ENCODE data around the gene EEF1AKMT1.

DNA sequence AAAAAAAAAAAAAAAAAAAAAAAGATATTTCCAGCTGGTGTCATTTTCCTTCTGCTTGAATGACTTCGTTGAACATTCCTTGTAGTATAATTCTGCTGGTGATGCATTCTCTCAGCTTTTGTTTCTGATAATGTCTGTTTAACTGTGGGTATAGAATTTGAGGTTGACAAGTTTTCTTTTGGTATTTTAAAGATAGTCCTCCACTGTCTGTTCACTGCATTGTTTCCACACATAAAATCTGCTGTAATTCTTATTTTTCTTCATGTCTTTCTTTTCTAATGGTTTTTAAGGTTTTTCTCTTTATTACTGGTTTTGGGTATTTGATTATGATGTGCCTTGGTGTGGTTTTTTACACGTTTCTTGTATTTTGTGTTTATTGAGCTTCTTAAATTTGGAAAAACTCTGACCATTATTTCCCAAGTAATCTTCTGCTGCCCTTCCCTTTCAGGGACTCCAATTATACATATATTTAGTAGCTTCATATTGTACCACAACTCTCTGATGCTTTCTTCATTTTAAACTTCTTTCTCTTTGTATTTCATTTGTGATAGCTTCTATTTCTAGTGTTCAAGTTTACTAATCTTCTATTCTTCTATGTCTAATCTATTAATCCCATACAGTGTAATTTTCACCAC lies 6.3 kb downstream of the EEF1AKMT1 start:
- no peak for TF ChIP-seq POLR2A (IDR thresholded peaks at IDR 0.05)
- TF ChIP-seq, protein P1, sequence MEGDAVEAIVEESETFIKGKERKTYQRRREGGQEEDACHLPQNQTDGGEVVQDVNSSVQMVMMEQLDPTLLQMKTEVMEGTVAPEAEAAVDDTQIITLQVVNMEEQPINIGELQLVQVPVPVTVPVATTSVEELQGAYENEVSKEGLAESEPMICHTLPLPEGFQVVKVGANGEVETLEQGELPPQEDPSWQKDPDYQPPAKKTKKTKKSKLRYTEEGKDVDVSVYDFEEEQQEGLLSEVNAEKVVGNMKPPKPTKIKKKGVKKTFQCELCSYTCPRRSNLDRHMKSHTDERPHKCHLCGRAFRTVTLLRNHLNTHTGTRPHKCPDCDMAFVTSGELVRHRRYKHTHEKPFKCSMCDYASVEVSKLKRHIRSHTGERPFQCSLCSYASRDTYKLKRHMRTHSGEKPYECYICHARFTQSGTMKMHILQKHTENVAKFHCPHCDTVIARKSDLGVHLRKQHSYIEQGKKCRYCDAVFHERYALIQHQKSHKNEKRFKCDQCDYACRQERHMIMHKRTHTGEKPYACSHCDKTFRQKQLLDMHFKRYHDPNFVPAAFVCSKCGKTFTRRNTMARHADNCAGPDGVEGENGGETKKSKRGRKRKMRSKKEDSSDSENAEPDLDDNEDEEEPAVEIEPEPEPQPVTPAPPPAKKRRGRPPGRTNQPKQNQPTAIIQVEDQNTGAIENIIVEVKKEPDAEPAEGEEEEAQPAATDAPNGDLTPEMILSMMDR (IDR thresholded peaks at IDR 0.05), result no peak
